ENCODE results near the gene ZNF746. TPM values are rescaled to one million over a fixed set of nuclear protein-coding genes. Genes with fewer than 3 reads are reported as not detected.

The ZNF746 gene
- total and polyA plus RNA-seq, 10 of the 15 experiments (the other 5 are each of a cell fraction or from before 2014, with no cell fraction given), result 1.2 to 19.0 (median 6.3) TPM

- Histone ChIP-seq H3K27ac (ENCODE audit: control insufficient read depth, insufficient read depth) (no peak overlapping the region), H3K4me2 (ENCODE audit: control insufficient read depth, insufficient read depth) (no peak overlapping the region), H3K9me3 (replicated peaks; ENCODE audit: control insufficient read depth, insufficient read depth, low read length) (peaks cover 14% of the 10 kb centered on the region), H3K4me3 (no peak overlapping the region), H3K27me3 (replicated peaks in 1 of 2; ENCODE audit: control insufficient read depth in 2 of 2, insufficient read depth in 2 of 2, low read length in 1 of 2) (no peaks in the 10 kb centered on the region), H3K36me3 (ENCODE audit: control insufficient read depth in 2 of 2, insufficient read depth in 2 of 2, low read length in 1 of 2) (no peaks in the 10 kb centered on the region), H2AFZ (ENCODE audit: control insufficient read depth, low read depth, low read length) (no peak overlapping the region), H3K79me2 (ENCODE audit: control insufficient read depth, insufficient read depth, low read length) (no peaks in the 10 kb centered on the region), H3K4me1 (ENCODE audit: control insufficient read depth, insufficient read depth, low read length) (no peaks in the 10 kb centered on the region), H4K20me1 (ENCODE audit: control insufficient read depth, insufficient read depth) (no peaks in the 10 kb centered on the region), H3K9ac (ENCODE audit: control insufficient read depth, insufficient read depth, low read length) (no peak overlapping the region)
- ATAC-seq, result no peak
- SMC1A ChIA-PET (ENCODE audit: uncharacterized antibody, unreplicated experiment), result no interaction called here
- TF ChIP-seq SREBF1 (IDR thresholded peaks at IDR 0.05; ENCODE audit: low read length) (no peak), MAX (IDR thresholded peaks at IDR 0.05; ENCODE audit: low read depth, low read length) (no peak), TCF7 (IDR thresholded peaks at IDR 0.05; ENCODE audit: borderline replicate concordance) (no peak), NKRF (conservative IDR thresholded peaks at IDR 0.05) (no peak), EED (IDR thresholded peaks at IDR 0.05; ENCODE audit: low read depth) (no peak), ZNF274 (IDR thresholded peaks at IDR 0.05; ENCODE audit: insufficient read depth, insufficient read length) (no peak), KLF5 (IDR thresholded peaks at IDR 0.05; ENCODE audit: partially characterized antibody) (no peak), IRF3 (IDR thresholded peaks at IDR 0.05) (no peak)
- DNase-seq (ENCODE audit: low read depth, low spot score), result no peak
- POLR2A ChIA-PET, result no interaction called here
- no TSS peak for BruUV-seq (replicated peaks)
- CTCF ChIA-PET, result no interaction called here
- RAD21 ChIA-PET (ENCODE audit: unreplicated experiment), result no interaction called here
- WGBS (ENCODE audit: insufficient coverage, insufficient replicate concordance, low lambda C conversion rate, missing lambda C conversion rate), result 82% methylated on average over 3 of the region's 3 CpGs
- intact Hi-C loops (cut with micrococcal nuclease; ENCODE audit: unreplicated experiment), result no loop called here
- in situ Hi-C loops (cut with MboI), result no loop called here
- FAIRE-seq, result no peak
These were observed 27.7 kb upstream of the ZNF746 start for GRCh38 chr7:149525280-149525679.
